Measurements from ENCODE around the gene CCDC92B.

DNA sequence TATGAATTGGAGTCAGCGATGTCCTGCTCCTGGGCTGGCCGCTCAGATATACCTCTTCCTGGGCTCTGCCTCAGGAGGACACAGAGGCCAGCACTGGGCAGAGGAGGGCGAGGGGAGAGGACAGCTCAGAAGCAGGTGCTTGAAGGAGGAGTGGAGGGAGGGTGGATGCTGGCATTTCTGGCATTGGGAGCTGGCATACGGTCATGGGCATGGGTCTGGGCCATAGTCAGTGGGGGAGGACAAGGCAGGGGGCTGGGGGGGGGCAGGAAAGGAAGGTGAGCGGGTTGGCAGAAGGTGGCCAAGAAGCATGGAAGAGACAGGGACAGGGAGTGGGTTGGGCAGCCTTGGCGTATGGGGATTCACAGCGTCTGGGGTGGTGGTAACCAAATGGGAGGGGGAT is 30.1 kb upstream of the CCDC92B start:
- TF ChIP-seq, protein P1, sequence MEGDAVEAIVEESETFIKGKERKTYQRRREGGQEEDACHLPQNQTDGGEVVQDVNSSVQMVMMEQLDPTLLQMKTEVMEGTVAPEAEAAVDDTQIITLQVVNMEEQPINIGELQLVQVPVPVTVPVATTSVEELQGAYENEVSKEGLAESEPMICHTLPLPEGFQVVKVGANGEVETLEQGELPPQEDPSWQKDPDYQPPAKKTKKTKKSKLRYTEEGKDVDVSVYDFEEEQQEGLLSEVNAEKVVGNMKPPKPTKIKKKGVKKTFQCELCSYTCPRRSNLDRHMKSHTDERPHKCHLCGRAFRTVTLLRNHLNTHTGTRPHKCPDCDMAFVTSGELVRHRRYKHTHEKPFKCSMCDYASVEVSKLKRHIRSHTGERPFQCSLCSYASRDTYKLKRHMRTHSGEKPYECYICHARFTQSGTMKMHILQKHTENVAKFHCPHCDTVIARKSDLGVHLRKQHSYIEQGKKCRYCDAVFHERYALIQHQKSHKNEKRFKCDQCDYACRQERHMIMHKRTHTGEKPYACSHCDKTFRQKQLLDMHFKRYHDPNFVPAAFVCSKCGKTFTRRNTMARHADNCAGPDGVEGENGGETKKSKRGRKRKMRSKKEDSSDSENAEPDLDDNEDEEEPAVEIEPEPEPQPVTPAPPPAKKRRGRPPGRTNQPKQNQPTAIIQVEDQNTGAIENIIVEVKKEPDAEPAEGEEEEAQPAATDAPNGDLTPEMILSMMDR (IDR thresholded peaks at IDR 0.05; ENCODE audit: low read depth, low read length), result no peak
- TF ChIP-seq EZH2phosphoT487 (IDR thresholded peaks at IDR 0.05; ENCODE audit: low read depth), result no peak

All from OCI-LY3 (cell line).